ENCODE results near the gene PARL.
"Not testable (repeated sequence)": the region's sequence is repeated elsewhere in the genome, so short reads cannot be mapped to it uniquely, and the experiment has no call there.

PARL gene

GRCh38 chr3:183904833-183905780 is 20.4 kb upstream of the PARL start:
- no peak for DNase-seq

GRCh38 chr3:183898028-183898431 is 13.3 kb upstream of the PARL start:
- DNase-seq, result no peak

- DNase-seq, result no peak
Observed at GRCh38 chr3:183897606-183898005, 12.9 kb upstream of the PARL start.

- no peak for DNase-seq
Observed at GRCh38 chr3:183896610-183897009, 11.9 kb upstream of the PARL start.

- no peak for DNase-seq
Observed at GRCh38 chr3:183896184-183896583, 11.5 kb upstream of the PARL start.

GRCh38 chr3:183895774-183896173 is 11.1 kb upstream of the PARL start:
- DNase-seq, result no peak

GRCh38 chr3:183895296-183895695 is 10.6 kb upstream of the PARL start:
- DNase-seq, result peak in 1 of 2 donors; percentile 28

GRCh38 chr3:183892610-183893214 is 8.0 kb upstream of the PARL start:
- DNase-seq, result no peak

GRCh38 chr3:183885766-183886165 is 1.1 kb upstream of the PARL start:
- DNase-seq, result no peak

GRCh38 chr3:183884097-183884426 is 618 bp downstream of the PARL start:
- no peak for DNase-seq

GRCh38 chr3:183883291-183884096 is 1.2 kb downstream of the PARL start:
- no peak for DNase-seq

GRCh38 chr3:183880121-183880520 is 4.6 kb downstream of the PARL start:
- DNase-seq, result no peak

GRCh38 chr3:183879243-183879642 is 5.4 kb downstream of the PARL start:
- no peak for DNase-seq

- no peak for DNase-seq
Observed at GRCh38 chr3:183878071-183878470, 6.6 kb downstream of the PARL start.

- not testable (repeated sequence) for DNase-seq
Observed at GRCh38 chr3:183877227-183877626, 7.5 kb downstream of the PARL start.

- no peak for DNase-seq
Observed at GRCh38 chr3:183875411-183875810, 9.3 kb downstream of the PARL start.

- no peak for DNase-seq
Observed at GRCh38 chr3:183873914-183874313, 10.8 kb downstream of the PARL start.

GRCh38 chr3:183871541-183871940 is 13.1 kb downstream of the PARL start:
- no peak for DNase-seq

- no peak for DNase-seq
Observed at GRCh38 chr3:183870563-183870962, 14.1 kb downstream of the PARL start.

- no peak for DNase-seq
Observed at GRCh38 chr3:183868796-183869195, 15.9 kb downstream of the PARL start.

GRCh38 chr3:183862610-183863009 is 22.1 kb downstream of the PARL start:
- DNase-seq, result no peak

GRCh38 chr3:183857863-183858262 is 26.8 kb downstream of the PARL start:
- no peak for DNase-seq

GRCh38 chr3:183854318-183855035 is 30.2 kb downstream of the PARL start:
- DNase-seq, result no peak

All from stimulated activated CD4-positive, alpha-beta T cell treated with anti-CD3 and anti-CD28 coated beads, Interleukin-2, amount 100 ng/mL, for 24 hours (primary cell).